Skin epidermis (tissue), 12 donors: ENCODE data around the gene CYSTM1.
A peak's percentile ranks its signal among the peaks of the same experiment; 100 is the strongest.
"Not testable (repeated sequence)": the region's sequence is repeated elsewhere in the genome, so short reads cannot be mapped to it uniquely, and the experiment has no call there.

Experiments used
- H3K27ac ChIP-seq, 21 experiments: fragments of 200-600 bp; sonication (generic) in 11 of 21; one replicate each; pipeline ENCODE4 v1.5.0; 2020; ENCODE audit warnings: mild to moderate bottlenecking in 3 of 21, inconsistent platforms in 2 of 21, moderate library complexity in 2 of 21
- H3K4me3 ChIP-seq, 7 experiments: fragments of 200-600 bp; sonication (generic) in 2 of 7; one replicate each; pipeline ENCODE4 v1.5.0; 2020; ENCODE audit warnings: inconsistent platforms in 2 of 7, mild to moderate bottlenecking in 2 of 7, moderate library complexity in 1 of 7

The CYSTM1 gene

DNA sequence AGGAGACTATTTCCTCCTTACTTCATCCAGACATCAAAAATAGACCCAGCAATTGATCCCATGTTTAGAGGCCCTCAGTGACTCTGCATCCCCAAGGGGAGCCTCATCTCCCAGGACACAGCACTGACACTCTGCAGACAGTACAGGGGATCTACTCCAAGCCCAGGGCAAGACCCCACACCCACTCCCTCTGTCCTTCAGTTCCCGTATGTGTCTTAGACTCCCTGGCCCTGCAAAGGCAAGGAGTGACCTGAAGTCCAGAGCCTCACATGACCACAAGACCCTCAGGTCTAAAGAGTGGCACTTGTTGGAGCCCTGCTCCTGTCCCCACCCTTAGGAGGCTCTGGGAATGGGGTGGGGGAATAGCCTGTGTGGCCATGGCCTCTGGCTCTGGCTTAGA, 27.5 kb upstream of the CYSTM1 start:
- H3K4me3 ChIP-seq = no peak overlapping the region
- H3K27ac ChIP-seq = no peak overlapping the region

DNA sequence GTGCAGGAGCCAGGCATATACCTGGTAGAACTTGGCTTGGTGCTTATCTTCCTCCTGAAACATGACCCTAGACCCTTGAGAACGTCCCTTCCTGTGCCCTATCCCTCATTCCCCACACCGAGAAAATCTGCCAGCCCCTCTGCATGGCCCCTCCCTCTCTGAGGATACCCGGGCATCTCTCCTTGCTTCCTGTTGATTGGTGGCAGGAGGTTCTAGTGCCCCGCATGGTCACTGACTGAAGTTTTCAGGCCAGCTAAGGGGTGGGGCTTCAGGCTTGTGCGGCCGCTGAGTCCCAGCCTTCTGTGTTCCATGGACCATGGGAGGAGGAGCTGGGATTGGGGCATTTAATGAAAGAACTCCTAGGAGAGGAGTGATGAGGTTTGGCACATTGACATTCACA, 26.5 kb upstream of the CYSTM1 start:
- Histone ChIP-seq H3K4me3 (no peak overlapping the region), H3K27ac (no peak overlapping the region)

DNA sequence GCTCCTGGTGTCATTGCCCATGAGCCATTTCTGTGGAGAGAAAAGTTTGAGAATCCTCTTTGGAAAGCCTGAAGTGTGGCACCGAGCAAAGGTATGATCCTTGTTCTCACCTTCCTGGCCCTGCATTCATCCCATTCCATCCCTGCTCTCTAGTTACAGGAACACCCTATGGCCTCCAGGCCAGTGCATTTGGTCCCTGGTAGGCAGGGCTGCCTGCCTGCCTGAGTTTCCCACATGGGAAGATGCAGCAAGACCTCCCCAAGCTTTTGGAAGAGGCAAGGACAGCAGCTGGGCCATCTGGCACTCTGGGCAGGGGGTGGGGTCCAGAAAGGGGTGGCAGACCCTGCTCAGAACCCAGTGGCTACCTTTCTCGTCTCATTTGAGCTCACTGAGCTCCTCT, 24.8 kb upstream of the CYSTM1 start:
- no peak overlapping the region for H3K27ac ChIP-seq
- no peak overlapping the region for H3K4me3 ChIP-seq

DNA sequence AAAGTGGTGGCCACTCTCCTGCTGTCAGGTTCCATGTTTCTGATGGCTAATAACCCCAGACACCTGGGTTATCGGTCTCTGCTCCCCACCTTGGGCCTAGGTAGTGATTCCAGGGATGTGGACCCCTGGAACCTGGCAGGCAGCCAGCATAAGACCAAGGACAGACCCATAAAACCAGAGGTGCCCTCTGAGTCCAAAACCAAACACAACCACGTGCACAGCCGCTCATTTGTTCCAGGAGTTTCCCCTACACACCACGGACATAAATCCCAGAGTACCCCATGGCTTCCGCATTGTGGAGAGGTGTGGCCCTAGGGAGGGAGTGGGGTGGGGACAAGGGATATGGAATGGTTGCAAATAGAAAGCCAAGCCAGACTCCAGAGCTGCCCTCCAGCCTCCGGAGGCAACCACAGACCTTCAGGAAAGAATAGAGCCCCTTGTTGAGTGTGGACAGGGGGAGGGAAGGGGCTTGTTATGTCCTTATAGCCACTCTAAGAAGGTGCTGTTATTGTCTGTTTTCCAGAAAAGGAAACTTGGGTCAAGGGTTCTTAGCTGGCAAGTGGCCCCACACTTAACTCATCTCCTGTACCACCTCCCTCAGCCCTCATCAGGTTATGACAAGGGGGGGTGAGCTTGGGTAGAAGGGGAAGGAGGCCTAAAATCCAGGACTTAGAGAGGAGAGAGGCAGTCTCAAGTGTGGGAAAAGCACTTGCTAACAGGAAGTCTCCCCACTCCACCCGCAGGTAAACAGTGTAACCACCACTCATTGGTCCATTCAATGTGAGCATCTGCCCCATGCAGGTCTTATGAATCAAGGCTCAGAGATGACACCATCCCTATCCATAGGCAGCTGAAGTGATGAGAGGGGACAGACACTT, 23.6 kb upstream of the CYSTM1 start:
- Histone ChIP-seq H3K4me3 (no peak overlapping the region), H3K27ac (no peak overlapping the region)

DNA sequence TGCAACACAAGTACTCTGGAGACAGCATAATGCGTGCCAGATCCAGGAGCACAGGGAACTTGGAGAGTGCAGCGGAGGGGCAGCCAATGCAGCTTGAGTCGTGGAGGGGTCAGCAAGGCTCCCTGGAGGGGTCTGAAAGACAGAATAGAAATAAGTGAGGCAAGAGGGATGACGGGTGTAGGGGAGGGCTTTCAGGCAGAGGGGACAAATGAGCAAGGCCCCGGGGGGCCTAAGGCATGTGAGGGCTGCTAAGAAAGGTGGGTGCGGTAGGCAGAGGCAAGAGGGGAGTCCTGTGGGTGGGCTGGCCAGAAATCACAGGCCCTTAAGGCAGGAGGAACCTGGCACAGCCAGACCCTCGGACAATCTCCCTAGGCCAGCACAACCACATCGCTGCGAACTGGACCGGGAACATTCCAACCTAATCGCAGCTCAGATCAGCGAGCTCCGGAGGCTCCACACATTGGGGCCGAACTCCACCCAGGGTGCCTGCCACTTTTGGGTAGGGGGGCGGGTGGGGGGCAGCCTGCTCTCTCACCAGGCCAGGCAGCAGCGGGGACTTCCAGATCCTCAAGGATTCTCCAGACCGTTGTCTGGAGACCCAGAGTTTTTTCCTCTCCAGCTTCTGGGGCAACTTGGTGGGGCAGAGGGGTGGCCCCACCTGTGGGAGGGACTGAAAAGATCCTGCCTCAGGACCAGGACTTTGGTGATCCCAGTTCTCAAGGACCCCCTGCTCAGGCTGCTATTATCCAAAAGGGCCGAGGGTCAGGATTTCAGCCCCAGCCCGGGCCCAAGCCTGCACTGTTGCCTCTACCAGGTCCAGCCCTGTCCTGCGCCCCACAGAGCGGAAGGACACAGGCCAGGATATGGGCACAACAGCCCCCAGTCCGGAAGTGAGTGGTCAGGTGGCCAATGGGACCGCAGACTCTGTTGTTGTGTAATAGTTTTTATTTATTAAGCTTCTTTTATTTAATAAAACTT, 22.7 kb upstream of the CYSTM1 start:
- H3K27ac ChIP-seq = no peak overlapping the region

DNA sequence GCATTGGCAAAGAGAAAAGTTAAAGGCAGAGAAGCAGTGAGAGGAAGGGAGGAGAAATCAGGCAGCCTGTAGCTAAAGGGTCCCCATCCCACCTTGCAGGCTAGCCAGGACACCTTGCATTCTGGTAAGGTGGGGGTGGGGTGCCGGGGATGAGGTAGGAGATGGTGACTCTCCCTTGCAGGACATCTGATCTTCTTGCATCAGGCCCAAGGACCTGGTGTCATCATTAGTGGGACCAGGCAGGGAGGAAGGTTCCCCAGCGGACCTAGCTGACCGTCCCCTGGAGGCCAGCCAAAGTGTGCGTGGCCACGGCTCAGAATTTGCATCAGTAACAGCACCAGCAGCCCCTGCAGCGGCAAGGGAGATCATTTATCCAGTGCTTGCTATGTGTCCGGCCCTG, 21.7 kb upstream of the CYSTM1 start:
- Histone ChIP-seq H3K27ac (no peak overlapping the region), H3K4me3 (no peak overlapping the region)

More for the DNA sequence above, 22.7 kb upstream of the CYSTM1 start:
- H3K4me3 ChIP-seq = no peak overlapping the region

DNA sequence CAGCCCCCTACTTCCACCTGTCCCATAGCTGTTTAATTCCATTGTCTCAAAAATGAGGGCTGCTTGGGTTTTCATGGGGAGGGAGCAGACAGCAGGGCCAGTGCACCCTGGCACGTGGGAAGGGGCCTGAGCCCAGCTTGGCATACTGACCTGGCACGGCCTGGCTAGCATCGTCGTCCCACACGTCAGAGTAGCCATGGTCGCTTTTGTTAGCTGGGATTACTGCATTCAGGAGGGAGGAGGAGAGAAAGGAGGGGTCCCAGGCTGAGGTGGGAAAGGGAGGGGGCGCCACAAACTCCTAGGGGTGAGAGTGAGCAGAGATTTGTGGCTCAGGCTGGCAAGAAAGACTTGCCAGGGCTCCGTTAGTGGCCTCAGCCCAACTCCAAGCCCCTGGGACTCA, 21.1 kb upstream of the CYSTM1 start:
- H3K4me3 ChIP-seq = no peak overlapping the region
- no peak overlapping the region for H3K27ac ChIP-seq

DNA sequence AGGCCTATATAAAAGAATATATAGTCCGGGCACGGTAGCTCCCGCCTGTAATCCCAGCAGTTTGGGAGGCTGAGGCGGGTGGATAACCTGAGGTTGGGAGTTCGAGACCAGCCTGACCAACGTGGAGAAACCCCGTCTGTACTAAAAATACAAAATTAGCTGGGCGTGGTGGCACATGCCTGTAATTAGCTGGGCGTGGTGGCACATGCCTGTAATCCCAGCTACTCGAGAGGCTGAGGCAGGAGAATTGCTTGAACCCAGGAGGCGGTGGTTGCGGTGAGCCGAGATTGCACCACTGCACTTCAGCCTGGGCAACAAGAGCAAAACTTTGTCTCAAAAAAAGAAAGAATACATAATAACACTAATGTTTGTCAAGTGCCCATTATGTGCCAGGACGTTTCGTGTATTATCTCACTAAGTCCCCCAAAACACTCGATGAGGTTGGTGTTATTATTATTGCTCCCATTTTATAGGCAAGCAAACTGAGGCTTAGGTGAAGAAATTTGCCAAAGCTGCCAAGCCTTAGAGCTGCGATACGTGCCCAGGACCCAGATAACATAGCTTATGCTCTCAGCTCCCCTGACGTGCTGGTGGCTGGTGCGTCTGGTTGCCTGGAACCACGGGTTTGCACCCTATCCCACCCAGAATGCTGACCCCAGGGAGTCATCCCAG, 20.1 kb upstream of the CYSTM1 start:
- not testable (repeated sequence) for H3K27ac ChIP-seq, H3K4me3 ChIP-seq

DNA sequence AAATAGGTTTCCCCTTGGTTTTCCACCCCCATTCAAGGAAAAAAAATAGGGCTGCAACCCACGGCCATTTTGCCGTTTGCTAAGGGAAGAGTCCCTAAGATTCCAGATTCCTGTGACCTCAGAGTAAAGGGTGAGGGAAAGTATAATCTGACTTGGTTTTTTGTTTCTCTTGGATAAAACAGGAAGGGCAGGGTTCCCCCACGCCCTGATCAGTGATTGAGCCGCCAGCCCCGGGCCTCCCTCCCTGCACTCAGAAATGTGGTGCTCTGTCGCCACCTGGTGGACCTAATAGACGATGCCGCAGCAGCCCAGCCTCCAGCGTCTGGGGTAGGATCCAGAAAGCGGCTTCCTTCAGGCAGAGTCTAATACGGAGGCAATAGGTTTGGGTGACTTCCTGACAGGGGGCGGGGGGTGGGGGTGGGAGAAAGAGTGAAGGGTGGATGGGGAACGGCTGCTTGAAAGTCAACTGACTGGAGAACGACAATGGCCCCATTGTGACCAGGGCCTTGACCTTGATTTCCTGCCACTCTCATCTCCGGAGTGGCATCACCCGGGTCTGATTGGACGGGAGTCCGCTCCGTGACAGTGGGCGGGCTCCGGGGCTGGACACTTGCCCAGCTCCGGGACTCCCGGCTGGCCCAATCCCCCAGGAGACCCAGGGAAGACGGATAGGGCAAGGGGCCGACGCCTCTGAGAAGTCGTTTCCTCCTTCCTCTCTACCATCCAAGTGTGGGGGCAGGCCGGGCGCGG, 17.8 kb upstream of the CYSTM1 start:
- Histone ChIP-seq H3K27ac (peak overlapping the region in 12 of 21 experiments; percentile 1 to 66 (median 32)), H3K4me3 (peak overlapping the region; percentile 1 to 24 (median 15))

DNA sequence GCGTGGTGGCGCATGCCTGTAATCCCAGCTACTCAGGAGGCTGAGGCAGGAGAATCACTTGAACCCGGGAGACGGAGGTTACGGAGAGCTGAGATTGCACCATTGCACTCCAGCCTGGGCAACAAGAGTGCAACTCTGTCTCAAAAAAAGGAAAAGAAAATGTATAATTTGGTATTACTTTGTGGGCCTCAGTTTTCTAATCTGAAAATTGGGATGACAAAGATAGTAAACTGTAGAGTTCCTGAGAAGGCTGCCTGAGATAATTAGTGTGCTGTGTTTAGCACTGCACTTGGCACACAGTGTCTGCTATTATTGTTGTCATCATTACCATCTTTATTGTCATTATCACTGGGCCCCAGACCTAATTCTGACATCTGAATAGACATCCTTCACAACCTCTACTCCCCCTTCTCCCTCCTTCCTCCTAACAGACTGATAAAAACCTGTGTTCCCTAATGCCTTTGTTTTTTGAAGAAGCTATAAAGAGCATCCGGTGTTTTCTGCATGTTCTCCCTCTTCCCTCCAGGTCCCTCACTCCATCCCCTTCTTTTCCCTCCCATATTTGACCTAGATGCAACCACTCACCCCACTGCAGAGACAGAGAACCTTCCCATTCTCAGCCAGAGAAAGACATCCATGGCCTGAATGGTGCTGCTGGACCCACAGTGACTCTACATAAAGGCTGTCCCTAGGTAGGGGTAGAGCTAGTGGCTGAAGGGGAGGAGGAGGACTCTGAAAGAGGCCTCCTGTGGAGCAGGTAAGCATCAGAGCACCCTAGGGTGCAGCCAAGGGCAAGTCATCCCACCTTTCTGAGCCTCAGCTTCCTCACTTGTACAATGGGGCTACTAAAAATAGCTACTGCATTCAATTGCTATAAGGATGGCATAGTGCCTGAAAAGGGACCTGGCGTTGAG, 15.7 kb upstream of the CYSTM1 start:
- no peak overlapping the region for H3K27ac ChIP-seq
- no peak overlapping the region for H3K4me3 ChIP-seq

DNA sequence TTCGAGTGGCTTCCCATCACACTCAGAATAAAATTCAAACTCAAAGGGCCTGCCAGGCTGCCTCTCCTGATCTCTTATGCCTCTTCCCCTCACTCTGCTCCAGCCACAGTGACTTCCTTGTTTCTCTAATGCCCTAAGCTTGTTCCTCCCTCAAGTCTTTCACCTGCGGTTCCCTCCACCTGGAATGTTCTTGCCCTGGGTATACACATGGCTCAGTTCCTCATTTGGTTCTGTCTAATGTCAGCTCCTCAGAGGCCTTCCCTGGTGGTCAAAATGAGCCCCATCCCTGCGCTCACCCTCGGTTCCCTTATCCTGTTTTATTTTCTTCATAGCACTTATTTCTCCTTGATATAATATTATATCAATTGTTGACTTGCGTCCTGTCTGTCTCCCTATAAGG, 12.7 kb upstream of the CYSTM1 start:
- Histone ChIP-seq H3K4me3 (no peak overlapping the region), H3K27ac (no peak overlapping the region)

DNA sequence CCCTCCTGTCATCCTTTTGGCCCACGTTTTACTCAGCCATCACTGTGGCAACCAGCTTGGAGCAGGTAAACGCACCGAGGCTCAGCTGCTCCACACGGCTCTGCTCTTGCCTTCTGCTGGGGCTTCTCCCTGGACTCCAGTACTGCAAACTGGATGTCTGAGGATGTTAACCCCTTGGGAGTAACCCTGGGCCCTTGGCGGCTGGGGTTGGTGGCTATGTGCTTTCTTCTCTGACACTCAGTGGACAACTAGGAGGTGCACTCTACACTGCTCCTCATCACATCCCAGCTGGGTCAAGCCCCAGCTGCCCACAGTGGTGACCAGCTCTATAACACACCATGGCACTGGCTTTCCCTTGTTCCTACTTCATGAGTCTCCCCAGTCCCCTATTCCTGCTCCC, 12.2 kb upstream of the CYSTM1 start:
- no peak overlapping the region for H3K4me3 ChIP-seq
- H3K27ac ChIP-seq = no peak overlapping the region

DNA sequence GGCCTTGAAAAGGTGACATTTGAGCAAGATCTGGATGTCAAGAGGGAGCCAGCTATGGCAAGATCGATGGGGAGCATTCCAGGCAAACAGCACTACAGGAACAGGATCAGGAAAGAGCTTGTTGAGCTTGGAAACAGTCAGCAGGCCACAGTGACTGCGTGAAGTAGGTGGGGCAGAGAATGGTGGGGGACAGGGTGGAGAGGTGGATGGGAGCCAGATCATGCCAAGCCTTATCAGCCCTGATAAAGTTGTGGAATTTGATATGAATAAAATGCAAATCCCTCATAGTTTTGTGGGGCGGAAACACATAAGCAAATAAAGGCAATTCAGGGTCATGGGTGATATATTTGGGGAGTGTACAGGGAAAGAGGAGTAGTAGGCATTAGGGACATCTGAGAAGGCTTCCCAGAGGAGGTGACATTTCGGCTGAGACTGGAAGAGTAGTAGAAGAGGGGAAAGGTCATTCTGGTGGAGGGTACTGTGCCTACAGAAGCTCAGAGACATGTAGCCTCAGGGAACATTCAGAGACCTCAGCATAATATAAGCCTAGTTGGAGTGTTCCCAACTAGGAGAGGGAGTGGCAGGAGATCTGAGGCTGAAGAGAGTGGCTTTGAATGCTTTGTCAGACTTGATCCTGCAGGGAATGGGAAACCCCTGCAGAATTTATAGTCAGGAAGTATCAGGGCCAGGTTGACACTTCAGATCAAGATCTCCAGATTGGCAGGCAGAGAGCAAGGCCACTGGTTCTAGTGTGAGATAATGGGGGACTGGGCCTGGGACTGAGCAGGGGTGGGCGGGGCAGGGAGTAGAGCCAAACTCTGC, 9.7 kb upstream of the CYSTM1 start:
- Histone ChIP-seq H3K4me3 (no peak overlapping the region), H3K27ac (peak overlapping the region in 1 of 21 experiments; percentile 33)

DNA sequence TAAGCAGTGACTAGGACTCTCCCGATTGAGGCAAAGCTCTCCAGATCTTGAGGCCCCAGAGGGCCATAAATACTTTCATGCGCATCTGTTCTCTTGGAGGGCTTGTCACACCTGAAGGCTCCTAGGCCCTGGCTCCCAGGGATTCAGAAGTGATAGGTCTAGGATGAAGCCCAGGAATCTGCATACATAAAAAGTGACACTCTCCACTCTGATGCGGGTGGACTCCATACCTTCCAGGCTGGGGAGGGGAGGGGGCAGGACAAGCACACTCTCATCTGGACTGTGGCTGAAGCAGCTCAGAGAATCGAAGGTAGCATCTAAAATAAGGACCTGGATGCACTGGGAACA, 9.1 kb upstream of the CYSTM1 start:
- Histone ChIP-seq H3K27ac (peak overlapping the region in 1 of 21 experiments; percentile 33), H3K4me3 (no peak overlapping the region)

DNA sequence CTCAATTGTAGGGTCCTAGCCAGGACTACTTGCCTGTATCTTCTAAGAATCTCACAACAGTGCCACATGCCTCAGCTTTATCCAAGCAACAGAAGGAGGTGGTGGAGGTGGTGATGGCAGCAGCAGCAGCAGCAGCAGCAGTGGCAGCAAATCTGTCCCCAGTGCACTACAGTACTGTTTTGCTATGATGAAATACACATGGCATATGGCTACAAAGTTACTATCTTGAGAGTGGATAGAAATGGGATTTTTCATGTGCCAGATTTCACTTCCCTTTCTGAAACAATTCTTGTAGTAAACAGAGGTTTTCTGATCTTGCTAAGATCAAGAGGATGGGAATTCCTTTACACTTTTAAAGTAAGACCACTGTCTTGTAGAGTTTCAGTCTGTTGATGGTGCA, 8.1 kb upstream of the CYSTM1 start:
- Histone ChIP-seq H3K4me3 (no peak overlapping the region), H3K27ac (no peak overlapping the region)

DNA sequence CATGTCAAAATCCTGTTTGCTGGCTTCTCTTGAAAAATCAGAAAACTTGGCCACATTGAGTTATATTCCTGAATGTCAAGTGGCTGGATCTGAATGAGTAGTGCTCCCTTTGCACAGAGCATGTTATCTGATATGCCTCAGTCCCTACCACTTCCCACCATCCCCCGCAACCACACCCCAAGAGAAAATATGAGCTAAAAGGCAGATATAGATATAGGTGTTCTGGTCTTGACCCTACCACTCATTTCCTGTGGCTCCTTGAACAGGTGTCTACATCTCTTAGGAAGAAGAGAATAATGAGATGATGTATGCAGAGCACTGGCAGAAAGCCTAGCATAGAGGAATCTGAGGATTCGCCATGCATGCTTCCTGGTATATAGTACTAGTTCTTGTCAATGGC, 6.6 kb upstream of the CYSTM1 start:
- H3K4me3 ChIP-seq = no peak overlapping the region
- no peak overlapping the region for H3K27ac ChIP-seq

DNA sequence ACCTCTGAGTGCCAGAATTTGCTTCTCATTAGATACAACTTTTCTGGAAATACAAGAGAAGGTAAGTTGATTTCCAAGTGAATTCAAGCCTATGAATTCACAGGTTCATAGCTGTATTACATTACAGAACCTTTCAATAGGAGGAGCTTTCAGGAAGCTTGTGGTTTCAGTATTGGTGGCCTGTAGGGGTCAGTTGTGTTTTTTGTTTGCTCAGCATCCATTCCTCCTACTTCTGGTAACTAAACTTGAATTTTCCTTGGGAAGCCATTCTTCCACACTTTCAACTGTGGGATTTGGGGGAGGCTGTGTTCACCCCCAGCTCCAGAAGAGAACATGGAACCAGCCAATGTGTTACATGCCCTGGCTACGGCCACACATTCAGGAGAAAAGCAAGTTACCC, 5.6 kb upstream of the CYSTM1 start:
- Histone ChIP-seq H3K4me3 (no peak overlapping the region), H3K27ac (no peak overlapping the region)

DNA sequence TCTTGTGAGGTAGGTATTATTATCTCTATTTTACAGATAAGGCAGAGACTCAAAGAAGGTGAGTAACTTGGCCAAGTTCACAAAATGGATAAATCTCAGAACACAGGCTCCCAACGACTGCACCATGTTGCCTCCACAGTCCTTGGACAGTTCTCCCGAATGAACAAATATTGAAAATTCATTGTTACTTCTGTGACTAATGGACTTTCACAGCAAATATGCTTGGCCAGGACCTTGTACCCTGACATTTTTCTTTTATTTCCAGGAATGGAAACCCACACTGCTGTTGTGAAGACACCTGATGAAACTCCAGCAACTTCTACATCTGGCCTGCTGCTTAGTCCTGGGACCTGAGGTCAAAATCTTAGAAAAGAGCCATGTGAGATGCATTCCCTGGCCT, 2.5 kb upstream of the CYSTM1 start:
- Histone ChIP-seq H3K27ac (no peak overlapping the region), H3K4me3 (no peak overlapping the region)
